Stimulated activated CD4-positive, alpha-beta T cell treated with anti-CD3 and anti-CD28 coated beads, Interleukin-12 subunit alpha, Interleukin-12 subunit beta, amount 100 ng/mL, for 4 hours (primary cell): ENCODE data around the gene CLIP2.

Source experiments
- DNase-seq: peaks from one replicate; pipeline ENCODE4 v3.0.0-alpha.2; 2020

CLIP2 gene

DNA sequence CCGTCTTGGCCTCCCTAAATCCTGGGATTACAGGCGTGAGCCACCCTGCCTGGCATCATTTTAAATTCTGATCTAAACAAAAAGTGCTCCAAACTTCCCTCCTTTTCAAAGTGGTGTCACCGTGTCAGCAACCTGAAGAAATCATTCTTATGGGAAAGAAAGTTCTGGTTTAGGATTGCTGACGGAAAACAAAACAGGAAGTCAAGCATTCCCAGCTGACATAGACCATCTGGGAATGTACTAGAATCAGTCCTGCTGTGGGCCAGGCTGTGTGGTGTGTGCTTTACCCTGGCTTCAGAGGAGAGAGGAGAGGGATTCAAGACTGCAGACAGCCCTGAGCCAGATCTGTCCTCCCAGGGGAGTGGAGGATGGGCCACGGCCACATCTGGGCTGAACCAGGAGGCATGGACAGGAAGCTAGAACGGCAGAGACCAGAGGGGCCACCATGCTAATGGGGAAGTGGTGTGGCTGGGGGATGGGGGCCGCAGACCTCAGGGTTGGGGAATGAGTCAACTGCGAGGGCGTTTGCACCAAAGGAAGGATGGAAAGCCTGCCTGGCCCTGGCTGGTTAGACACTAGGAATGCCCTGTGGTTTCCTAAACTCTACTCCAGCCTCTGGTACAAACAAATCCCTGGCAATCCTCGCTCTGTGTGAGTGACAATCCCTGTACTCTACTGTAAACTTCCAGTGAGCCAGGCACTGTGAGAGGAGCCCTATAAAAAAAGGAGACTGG lies 16.7 kb upstream of the CLIP2 start:
- DNase-seq = no peak

DNA sequence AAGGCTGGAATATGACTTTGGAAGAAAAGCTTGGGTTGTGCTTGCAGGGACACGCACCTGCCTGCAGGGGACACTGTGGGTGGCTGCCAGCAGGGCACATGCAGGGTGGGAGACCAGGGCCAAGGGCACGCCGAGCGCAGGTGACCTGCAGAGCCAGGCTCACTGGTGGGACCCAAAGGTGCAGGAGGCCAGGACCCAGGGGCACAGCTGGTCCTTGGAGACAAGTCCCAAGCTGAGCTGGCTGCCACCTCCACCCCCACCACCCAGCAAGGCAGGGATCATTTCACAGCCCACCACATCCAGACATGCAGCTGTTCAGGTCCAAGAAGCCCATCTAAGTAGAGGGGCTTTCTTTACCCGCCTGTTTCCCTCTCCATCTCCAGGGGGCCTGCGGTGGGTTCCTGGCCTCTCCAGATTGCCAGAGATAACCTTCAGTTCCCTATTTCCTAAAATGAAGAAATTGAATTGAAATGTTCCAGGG lies 13.8 kb upstream of the CLIP2 start:
- DNase-seq = no peak

DNA sequence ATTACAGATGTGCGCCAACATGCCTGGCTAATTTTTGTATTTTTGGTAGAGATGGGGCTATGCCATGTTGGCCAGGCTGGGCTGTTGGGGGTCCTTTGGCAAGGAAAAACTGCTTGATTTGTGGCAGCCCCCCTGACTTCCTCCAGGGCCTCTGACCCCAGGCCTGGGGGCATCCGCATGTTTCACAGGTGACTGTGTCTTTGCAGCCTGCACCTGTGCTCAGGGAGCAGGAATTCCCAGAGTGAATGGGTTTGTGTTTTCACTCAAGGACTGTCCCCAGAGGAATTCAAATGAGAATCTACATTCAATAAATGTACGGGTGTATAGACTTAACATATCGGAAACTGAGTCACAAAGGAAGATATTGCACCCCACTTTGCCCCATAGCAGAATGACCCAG lies 11.6 kb upstream of the CLIP2 start:
- DNase-seq = no peak

DNA sequence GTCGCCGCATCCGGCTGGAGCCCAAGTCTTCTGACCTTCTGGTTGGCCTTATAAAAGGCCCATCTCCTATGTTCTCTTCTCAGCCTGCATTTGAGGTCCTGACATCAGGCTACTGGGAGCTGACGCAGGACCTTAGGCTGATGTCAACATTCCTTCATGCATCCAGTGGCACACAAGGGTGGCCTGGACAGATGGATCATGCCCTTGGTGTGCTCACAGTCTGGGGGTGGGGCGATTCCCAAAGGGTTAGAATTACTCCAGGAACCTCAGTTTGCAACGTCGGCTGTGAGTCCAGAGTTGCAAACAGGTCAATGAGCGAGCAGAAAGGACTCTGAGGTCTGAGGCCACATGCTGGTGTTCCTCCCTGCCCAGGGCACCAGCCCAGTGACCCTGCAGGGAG lies 8.2 kb upstream of the CLIP2 start:
- no peak for DNase-seq

DNA sequence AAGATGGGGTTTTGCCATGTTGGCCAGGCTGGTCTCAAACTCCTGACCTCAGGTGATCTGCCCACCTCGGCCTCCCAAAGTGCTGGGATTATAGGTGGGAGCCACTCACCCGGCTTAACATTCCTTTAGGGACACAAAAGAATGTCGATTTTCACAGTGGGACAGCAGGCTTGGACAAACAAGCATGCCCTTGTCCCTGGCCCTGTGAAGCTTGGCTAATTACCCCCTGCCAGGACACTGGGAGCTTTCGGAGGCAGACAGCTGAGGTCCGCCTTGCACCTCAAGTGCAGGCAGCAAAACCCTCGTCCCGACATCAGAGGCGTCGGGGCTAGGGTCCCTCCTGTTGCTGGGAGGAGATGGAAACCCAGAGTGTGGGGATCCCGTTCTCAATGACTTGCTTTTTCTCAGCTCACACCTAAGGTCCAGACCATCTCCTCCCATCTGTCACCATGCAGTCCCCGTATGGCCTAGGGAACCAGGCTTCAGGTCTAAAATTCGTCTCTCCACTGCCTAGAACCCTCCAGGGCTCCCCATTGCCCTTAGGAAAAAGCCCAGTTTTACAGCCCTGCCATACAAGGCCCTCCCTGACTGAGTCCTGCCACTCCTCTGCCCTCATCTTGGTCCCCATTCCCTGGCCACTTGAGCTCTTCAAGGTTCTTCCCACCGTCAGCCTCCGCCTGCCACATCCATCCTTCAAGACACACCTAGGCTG lies 6.3 kb upstream of the CLIP2 start:
- no peak for DNase-seq

DNA sequence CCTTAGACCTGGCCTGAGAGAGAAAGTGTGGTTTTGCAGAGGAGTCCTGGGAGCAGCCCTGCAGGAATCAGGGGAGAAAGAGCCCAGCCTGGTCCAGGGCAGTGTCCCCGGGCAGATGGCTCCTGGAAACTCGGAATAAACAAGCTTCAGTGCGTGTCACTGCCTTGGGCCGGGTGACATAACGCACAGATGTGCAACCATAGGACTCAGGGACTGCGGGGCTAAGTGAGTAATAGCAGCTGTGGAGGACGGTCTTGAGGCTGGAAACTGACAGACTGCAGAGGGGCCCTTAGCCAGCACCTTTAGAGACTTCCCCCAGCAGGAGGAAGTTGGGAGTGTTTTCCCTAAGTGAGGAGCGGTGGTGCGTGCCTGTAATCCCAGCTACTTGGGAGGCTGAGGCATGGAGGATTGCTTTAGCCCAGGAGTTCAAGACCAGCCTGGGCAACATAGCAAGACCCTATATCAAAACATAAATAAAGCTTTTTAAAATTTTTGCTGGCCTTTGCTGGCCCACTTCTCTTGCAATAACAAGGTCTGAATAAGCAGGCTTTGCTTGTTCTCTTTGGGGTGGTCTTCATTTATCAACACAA lies 5.3 kb upstream of the CLIP2 start:
- DNase-seq = no peak

DNA sequence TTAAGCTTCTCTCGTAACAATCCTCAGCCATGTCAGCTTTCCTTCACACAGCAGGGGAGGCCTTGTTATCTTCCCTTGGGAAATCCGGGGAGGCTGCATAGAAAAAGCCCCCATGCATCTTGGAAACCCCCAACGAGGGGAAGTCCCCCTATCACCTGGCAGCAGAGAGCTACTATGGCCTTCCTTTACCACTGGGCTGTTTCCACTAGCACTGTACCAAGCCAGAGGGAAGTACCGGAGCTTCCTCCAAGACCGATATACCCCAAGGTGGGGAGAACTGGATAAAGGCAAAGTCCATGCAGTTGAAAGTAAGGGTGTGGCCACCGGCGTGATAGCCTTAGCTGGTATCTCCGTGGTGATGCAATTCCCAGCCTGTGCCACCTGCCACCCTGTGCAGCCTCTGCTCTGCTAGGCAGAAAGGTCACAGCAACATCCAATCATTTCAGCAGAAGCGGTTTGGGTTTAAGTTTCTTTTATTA lies 4.4 kb upstream of the CLIP2 start:
- DNase-seq = no peak

DNA sequence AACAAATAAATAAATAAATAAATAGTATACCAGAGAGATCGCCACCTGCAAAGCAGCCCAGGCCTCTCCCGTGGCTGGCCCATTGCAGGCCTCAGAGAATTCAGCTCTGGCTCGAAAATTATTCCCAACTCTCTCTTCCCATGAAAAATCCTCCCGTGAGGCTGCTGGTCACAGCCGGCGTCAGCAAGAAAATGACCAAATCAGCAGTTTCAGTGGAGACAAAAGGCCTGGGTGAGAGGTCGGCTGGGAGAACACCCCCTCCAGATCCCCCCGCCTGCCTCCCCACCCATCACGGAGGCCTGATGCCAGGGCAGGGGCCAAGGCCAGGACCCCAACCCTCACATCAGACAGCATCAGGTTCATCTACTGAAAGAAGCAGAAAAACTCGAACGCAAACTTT lies 3.1 kb upstream of the CLIP2 start:
- no peak for DNase-seq

DNA sequence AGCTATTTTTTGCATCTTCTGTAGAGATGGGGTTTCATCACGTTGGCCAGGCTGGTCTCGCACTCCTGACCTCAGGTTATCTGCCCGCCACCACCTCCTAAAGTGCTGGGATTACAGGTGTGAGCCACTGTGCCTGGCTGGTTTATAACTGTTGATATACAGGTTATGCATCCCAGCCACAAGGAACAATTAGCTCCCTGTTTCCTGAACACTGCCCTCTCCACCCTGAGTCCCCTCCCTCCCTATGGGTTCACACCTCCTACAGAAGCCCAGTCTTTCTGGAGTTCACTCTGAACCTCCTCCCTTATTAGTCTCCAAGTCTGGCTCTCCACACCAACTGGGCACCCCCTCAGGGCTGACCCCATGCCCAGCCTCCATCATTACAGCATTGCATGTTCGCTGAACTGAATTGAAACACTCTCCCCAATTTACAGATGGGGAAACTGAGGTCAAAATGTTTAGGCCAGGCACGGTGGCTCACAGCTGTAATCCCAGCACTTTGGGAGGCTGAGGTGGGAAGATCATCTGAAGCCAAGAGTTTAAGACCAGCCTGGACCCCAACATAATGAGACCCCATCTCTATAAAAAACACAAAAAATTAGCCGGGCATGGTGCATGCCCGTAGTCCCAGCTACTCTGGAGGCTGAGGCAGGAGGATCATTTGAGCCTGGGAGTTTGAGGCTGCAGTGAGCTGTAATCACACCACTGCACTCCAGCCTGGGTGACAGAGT lies 1.7 kb upstream of the CLIP2 start:
- DNase-seq = no peak

DNA sequence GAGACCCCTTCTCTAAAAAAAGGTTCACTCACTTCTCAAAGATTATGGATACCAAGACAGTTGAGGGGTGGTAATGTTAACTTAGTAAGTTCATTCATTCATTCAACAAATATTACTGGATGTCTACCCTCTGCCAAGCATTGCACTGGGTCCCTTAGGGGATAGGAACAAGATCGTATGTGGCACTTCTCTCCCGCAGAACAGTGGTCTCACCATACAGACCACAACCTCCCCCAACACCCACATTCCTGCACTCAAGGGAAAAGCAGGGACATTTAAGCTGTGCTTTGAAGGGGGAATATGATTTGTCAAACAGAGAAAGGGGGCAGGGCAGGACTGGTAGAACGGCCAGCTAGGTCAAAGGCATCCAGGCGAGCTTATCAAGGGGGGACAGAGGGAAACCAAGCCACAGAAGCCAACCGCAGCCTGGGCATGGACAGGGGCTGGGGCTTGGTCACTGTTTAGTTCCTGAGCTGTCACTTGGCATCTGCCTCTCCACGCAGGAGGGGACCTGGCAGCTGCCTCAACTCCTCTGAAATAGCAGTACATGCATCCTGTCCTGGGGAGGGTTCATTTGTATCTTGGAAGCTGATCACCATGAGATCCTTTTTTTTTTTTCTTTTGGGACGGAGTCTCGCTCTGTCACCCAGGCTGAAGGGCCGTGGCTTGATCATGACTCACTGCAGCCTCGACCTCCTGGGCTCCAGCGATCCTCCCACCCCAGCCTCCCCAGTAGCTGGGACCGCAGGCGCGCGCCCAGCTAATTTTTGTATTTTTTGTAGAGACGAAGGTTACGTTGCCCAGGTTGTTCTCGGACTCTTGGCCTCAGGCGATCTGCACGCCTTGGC lies 949 bp upstream of the CLIP2 start:
- no peak for DNase-seq

DNA sequence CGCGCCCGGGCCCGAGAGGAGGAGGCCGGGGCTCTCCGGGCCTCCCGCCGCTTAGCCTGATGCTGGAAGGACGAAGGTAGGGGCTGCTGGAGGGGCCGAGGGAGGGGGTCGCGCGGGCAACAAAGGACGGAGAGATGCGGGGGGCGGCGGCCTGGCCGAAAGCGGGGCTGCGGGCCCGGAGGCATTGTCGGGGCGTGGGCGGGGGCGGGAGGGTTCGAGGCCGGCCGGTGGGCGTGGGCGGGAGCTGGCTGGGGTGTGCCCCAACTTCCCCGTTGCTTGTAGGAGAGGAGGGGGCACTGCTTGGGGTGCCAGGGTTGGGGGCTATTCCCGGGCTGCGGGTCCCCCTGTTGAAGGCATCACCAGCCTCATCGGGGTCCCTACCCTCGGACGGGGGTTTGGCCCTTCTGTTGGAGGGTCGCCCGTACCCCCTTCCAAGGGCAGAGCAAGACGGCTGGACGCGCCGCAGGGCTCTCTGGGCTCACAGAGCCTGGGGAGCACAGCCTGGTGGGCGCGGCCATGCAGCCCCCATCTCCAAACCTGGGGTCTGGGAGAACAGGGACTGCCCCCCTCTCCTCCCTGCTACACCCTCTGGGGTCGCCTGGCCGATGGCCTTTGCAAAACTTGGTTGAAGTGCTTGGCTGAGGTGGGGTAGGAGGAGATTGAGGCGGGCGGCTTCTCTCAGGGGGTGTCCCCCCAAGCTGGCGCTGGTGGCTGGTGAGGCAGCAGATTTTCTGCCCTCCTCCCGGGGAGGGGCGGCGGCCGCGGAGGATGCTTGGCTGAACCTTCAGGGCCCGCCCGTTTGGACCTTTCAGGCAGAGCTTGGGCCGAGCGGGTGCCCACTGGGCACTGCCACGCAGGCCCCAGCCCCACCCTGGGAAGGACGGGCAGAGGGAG lies 699 bp downstream of the CLIP2 start:
- DNase-seq = no peak

DNA sequence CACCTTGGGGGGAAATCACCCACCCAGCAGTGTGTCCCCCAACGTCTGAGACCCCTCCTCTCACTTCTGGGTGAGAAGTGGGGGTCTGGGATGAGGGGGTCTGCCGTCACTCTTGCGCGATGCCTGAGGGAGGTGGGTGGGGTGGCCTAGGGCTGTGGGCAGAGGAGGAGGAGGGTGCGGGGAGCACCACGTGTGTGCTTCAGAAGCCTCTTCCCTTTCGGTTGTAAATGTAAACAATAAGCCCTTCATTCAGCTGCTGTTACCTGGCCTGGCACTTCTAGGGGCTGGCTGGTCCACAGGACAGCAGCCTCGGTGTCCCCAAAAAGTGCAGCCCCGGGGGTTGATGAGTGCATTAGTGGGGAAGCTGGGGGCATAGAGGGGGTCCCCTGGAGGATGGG lies 1.3 kb downstream of the CLIP2 start:
- DNase-seq = no peak

DNA sequence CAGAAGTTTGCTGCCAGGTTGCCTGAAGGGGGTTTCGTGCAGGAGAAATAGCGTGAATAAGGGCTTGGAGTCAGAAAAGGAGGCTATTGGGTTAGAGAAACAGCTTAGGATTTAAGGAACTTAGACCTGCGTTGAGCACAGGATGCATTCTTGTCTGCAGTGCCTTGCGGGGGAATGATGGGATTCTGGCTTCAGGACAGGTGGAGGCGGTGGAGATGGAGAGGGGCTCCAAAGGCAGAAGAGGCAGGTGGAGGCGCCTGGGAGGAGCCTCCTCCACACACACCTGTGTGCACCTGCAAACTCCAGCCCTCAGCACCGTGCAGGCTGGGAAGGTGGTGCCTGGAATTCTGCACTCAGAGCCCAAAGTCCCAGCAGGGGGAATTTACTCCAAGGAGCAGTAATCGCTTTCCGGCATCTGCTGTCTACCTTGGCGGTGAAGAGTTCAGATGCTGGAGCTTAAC lies 1.8 kb downstream of the CLIP2 start:
- DNase-seq = no peak

DNA sequence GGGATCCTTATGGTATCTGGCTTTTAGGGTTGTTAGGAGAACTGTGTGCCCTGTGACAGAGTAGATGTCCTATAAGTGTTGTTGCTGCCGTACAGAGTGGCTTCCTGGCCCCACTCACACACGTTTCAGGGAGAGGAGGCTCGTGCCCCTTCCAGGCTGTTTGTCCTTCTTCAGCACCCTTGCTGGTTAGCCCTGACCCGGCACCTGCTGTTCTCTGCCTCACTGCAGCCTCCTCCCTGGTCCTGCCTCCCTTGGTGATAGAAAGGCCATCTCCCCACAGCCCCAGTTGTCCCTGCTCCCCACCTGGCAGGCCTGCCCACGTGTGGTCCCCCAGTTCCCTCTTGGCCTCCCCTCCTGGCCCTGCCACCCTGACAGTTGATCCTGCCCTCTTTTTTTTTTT lies 2.3 kb downstream of the CLIP2 start:
- no peak for DNase-seq

DNA sequence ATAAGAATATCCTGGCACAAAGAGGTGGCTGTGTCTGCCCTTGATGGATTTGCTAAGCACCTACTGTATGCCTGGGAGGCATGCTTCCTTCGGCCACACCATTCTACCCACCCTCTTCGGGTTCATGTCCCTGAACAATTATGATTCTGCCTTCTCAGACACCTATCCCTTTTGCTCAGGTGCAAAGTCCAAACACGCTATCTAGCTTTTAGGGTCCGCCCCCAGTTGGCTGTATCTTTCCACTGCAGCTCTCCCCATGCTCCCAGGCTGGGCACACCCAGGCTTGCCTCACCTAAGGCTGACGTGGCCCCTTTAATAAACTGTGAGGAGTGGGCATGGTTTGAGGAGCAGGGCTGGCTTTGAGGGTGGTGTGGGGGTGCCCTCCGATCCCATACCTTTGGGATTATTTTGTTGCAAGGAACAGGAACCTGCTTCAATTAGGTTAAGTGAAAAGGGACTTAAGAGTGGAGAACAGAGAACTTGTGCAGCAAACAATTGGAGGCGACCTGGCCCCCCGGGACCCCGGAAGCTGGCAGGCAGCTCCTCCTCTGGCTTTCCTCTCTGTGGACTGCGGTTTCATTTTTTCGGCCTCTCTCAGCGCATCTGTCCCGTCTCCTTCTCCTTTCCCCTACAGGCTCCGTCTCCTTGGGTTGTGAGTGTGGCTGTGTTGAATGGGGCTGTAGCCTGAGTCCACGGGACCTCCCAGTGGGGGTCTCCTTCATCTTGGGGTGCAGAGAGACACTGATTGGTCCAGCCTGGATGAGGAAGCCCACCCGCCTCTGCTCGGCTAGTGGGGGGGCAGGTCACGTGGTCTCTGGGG lies 3.8 kb downstream of the CLIP2 start:
- no peak for DNase-seq

DNA sequence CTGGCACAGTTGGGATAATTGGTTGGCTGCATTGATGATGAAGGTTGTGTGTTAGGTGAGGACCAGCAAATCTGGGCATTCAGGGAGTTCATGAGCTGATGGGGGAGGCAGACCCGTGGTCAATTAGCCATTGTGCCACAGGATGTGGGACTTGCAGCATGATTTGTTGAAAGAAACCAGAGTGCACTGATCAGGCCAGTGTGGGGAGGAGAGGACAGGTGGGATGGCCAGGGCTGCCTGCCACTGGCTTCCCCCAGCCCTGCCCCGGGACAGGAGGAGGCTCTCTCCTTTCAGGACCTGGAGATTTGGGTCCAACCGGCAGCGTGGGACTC lies 4.3 kb downstream of the CLIP2 start:
- no peak for DNase-seq

DNA sequence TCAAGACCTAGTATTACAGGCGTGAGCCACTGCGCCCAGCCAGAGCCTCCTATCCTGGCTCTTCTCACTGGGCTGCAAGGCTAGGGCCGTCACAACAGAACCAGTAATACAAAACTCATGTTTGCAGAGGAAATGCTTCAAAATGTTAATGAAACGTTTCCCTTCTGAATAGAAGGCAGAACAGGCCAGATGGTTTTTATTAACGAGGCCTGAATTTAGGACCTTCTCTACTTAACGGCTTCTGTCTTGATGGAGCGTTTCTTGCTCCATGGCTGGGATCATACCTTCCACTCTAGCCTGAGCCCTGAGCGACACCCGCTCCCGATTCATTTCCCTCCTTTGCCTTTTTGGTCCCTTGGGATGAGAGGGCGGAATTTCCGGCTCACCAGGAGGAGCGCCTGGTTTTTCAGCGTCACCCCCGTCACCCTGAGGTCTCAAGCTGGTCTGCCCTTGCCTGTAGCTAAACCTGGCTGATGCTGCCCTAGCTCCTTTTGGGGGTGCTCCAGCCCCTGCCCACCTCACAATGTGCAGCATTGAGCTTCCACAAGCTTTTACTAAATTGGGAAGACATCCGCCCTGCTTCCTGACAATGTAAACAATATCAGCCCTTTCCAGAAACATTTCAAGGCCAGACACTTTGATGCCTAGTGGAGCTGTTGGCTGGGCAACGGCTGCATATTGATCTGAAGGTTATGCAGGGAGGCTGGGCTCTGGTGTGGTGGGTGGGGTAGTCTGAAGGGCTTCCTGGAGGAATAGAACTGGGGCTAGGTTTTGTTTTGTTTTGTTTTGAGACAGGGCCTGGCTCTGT lies 5.2 kb downstream of the CLIP2 start:
- no peak for DNase-seq

DNA sequence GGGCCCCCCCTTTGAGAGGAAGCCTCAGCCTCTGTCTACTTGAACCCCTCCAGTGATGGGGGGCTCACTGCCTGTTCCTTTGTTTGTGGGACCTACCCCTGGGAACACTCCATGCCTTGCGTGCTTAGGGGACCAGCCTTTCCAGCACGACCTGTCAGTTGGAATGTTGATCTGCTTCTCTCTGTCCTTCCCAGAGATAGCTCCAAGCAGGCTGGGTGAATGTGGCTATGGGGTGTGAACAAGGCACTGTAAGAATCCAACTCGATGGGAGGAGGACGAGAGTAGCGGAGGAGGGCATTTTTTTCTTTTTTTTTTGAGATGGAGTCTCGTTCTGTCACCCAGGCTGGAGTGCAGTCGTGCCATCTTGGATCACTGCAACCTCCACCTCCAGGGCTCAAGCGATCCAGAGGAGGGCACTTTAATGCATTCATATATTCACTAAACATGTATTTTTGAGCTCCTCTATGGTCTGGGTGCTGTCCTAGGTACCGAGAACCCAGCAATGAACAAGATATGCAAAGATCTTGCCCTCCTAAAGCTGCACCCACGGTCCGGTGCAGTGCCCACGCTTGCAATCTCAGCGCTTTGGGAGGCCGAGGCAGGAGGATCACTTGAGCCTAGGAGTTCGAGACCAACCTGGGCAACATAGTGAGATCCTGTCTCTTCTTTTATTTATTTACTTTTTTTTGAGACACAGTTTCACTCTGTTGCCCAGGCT lies 8.5 kb downstream of the CLIP2 start:
- DNase-seq = no peak

DNA sequence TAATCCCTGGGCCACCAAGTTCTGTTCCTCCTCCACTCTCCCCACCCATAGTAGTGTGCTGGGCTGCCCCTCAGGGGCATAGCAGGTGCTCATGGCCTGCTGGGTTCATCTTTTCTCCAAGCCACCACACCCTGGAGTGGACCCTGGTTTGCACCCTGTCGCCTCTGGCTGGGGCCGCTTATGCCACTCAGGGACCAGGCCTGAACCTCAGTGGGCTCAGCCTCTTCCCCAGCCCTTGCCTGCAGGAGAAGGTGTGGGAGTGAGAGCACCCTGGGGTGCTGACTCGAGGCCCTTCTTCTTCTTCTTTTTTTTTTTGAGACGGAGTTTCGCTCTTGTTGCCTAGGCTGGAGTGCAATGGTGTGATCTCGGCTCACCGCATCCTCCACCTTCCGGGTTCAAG lies 10.2 kb downstream of the CLIP2 start:
- DNase-seq = no peak
